BLaER1 treated with 17β-estradiol and CSF1 and Interleukin-3, amounts not matched to agents 10 nM and 100 nM (cell line): ENCODE data around the gene OCRL.
A peak's percentile ranks its signal among the peaks of the same experiment; 100 is the strongest.

Experiments
- H3K27ac ChIP-seq, 11 experiments: shearing (Covaris generic); formaldehyde crosslinking; 2 replicates each; pipeline ENCODE4 v1.8.1; 2022
- H3K27me3 ChIP-seq, 11 experiments: shearing (Covaris generic); formaldehyde crosslinking; 2 replicates each; pipeline ENCODE4 v1.8.1; 2022
- H3K36me3 ChIP-seq, 11 experiments: shearing (Covaris generic); formaldehyde crosslinking; 2 replicates each; pipeline ENCODE4 v1.8.1; 2022
- H3K4me1 ChIP-seq, 10 experiments: shearing (Covaris generic); formaldehyde crosslinking; 2 replicates each; pipeline ENCODE4 v1.8.1; 2022
- H3K4me2 ChIP-seq, 11 experiments: shearing (Covaris generic); formaldehyde crosslinking; 2 replicates each; pipeline ENCODE4 v1.8.1; 2022
- H3K4me3 ChIP-seq, 10 experiments: shearing (Covaris generic); formaldehyde crosslinking; 2 replicates each; pipeline ENCODE4 v1.8.1; 2022
- H3K9ac ChIP-seq, 11 experiments: shearing (Covaris generic); formaldehyde crosslinking; 2 replicates each; pipeline ENCODE4 v1.8.1; 2022
- H3K9me3 ChIP-seq, 11 experiments: shearing (Covaris generic); formaldehyde crosslinking; replicated peaks in 1 of 11; 2 replicates each; pipeline ENCODE4 v1.8.1; 2022
- H4K20me1 ChIP-seq, 11 experiments: shearing (Covaris generic); formaldehyde crosslinking; 2 replicates each; pipeline ENCODE4 v1.8.1; 2022
- Cebpa-rat ChIP-seq, 11 experiments: shearing (Covaris generic); IDR thresholded peaks; 2 replicates each; pipeline ENCODE4 v1.8.1; 2022

The OCRL gene

DNA sequence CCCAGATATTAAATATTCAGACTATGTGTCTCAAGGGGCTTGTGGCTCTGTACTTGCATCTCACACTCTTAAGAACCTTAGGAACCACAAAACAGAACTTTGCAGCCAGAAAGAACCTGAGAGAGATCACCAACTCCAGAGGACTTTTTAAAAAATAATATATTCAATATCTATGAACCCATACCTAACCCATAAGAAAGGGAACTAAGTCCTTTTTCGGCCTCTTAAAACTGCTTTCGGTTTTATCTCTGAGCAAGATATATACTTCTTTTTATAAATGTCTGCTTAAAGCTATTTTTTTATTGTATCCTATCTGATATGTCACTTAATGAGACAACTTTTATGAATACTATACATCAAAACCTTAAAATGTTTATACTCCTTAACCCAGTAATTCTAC lies 27.6 kb upstream of the OCRL start:
- Histone ChIP-seq H3K9me3 (no peaks in the 10 kb centered on the region), H3K4me1 (no peaks in the 10 kb centered on the region), H4K20me1 (no peaks in the 10 kb centered on the region), H3K9ac (no peak overlapping the region), H3K27ac (no peak overlapping the region), H3K4me2 (no peak overlapping the region), H3K27me3 (peaks cover 57 to 98% (median 82%) of the 10 kb centered on the region in 11 experiments), H3K4me3 (no peak overlapping the region), H3K36me3 (no peaks in the 10 kb centered on the region)
- TF ChIP-seq Cebpa-rat (IDR thresholded peaks at IDR 0.05) = no peak

DNA sequence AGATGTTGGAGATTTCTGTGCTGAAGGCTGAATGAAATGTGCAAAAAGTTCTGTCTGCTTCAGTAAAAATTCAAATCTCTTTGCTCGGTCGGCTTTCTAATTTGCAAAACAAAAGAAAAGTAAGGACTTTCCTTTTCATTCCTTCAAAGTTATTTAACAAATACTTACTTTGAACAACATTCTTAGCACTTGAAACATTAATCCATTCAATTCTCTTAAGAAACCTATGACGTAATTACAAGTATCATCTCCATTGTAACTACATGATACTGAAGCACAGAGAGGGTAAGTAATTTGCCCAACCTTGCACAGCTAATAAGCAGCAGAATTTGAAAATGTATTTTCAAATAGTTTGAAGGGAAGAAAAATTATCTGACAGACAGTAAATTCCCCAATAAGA lies 23.7 kb upstream of the OCRL start:
- no peak overlapping the region for H3K4me3 ChIP-seq
- no peaks in the 10 kb centered on the region for H4K20me1 ChIP-seq
- H3K4me1 ChIP-seq = no peaks in the 10 kb centered on the region
- no peak overlapping the region for H3K4me2 ChIP-seq
- H3K27me3 ChIP-seq = peaks cover 60 to 97% (median 85%) of the 10 kb centered on the region in 11 experiments
- no peaks in the 10 kb centered on the region for H3K36me3 ChIP-seq
- TF ChIP-seq Cebpa-rat (IDR thresholded peaks at IDR 0.05) = no peak
- H3K27ac ChIP-seq = no peak overlapping the region
- no peak overlapping the region for H3K9ac ChIP-seq
- H3K9me3 ChIP-seq = no peaks in the 10 kb centered on the region

DNA sequence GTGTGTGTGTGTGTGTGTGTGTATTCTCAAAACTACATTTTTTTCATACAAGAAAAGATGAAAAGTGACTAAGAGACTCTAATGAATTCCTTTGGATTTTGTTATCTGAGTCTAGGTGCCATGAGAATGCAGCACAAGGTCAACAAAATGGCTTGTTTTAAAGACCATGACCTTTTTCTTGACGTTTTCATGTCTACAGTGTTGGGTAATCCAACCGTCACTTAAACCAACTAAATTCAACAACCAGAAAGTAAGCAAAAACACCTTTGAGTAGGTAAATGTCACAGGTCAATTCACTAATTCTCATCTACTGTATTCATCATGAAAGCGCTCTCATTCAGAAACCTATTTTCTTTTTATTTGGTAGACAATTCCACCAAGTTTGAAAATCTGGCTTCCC lies 19.9 kb upstream of the OCRL start:
- H3K4me1 ChIP-seq = 0 out of 20 replicates have a peak, but pooled peaks cover 0 to 5% (median 0%) of the 10 kb centered on the region in 10 experiments
- no peaks in the 10 kb centered on the region for H4K20me1 ChIP-seq
- no peaks in the 10 kb centered on the region for H3K36me3 ChIP-seq
- H3K9me3 ChIP-seq = peaks cover 0 to 19% (median 8%) of the 10 kb centered on the region in 11 experiments; a peak in 13 of 22 replicates
- H3K27me3 ChIP-seq = peaks cover 57 to 87% (median 79%) of the 10 kb centered on the region in 11 experiments
- H3K9ac ChIP-seq = no peak overlapping the region
- H3K4me3 ChIP-seq = no peak overlapping the region
- no peak overlapping the region for H3K4me2 ChIP-seq
- no peak for TF ChIP-seq Cebpa-rat (IDR thresholded peaks at IDR 0.05)
- H3K27ac ChIP-seq = no peak overlapping the region

DNA sequence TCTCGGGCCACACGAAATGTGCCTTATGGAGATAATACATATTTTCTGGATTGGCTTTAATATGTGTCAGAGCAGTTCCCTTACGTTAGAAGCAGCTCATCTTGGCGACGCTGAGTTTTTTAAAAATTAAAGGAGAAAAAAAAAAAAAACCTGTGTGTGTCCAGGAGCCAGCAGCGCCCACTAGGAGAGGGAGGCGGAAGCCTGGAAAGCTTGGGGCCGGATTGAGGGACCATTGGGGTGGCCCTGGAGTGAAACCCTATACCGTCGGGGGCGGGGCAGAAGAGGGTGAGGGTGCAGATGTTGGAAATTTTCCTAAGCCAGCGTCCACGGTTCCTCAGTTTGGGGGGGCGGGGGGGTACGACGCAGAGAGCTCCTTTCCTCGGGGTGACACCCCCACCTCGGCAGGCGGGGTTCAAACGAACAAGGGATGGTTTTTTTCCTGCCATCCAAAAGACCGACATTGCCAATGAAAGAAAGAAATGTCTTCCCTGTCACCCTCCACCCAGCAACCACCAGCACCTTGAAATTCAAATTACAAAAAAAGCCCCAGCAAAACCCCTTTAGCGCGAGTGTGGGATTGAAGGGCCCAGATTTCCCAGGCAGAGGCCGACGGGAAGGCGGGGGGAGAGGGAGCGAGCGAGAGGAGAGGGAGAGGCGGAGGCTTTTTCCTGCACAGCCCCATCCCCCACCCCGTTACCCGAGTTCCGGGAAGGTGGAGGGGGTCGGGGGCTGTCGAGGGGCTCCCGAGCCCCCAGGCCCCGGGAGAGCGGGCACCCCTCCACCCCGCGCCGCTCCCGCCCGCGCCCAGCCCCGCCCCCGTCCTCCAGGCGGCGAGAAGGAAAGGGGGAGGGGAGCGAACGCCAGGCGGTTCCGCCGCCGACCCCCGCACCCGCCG lies 17.6 kb upstream of the OCRL start:
- Histone ChIP-seq H3K9me3 (peaks cover 0 to 19% (median 8%) of the 10 kb centered on the region in 11 experiments; a peak in 13 of 22 replicates), H3K27ac (no peak overlapping the region), H3K36me3 (no peaks in the 10 kb centered on the region), H3K4me3 (peak overlapping the region; percentile 46 to 70 (median 58)), H3K4me1 (0 out of 20 replicates have a peak, but pooled peaks cover 0 to 5% (median 0%) of the 10 kb centered on the region in 10 experiments), H3K9ac (peak overlapping the region in 9 of 11 experiments; percentile 23 to 56 (median 46); a peak in 8 of 22 replicates), H4K20me1 (no peaks in the 10 kb centered on the region), H3K27me3 (peaks cover 53 to 86% (median 71%) of the 10 kb centered on the region in 11 experiments), H3K4me2 (peak overlapping the region; percentile 45 to 62 (median 53); a peak in 20 of 22 replicates)
- TF ChIP-seq Cebpa-rat (IDR thresholded peaks at IDR 0.05) = no peak

DNA sequence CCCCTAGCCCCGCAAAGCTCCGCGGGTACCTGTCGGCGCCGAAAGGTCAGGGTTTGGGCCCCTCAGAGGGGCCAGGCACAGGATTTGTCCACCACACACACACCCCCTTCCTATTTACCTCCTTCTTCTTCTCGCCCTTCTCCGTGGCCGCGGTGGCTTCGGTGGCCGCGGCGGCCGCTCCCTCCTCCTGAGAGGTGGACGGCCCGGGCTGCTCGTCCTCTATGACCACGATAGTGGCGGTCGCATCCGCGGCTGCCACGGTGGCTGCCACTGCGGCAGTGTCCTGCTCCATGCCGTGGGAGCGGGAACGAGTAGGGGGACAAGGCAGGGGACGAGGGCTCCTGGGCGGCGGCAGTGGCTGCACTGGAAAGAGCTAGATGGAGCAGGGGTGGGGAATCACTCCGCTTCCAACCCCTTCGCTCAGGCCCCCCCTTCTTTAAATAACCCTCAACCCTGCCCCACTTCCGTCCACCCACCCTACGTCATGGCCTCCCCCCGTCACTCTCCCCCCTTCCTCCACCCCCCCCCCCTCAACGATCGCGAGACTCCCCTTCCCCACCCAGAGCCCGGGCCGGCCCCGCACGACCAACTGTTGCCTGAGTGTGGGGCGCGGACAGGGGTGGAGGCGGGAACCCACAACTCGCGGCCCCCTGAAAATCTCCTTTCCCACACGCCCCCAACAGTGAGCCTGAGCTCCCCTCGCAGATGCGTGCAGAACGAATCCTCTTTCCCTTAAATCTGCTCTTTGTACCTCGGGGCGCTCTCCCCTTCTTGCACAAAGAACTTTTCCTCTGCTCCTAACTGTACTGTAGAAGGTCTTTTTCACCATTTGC lies 16.8 kb upstream of the OCRL start, which contains the start of gene SMARCA1:
Gene SMARCA1, minus strand, starts transcription at position 412 of the 833 bp plus-strand sequence. Its CDS starts 120 bp downstream, at position 292.
- peak within 1 kb of the TSS in 9 of 11 experiments; percentile 23 to 56 (median 46); a peak in 8 of 22 replicates for H3K9ac ChIP-seq

DNA sequence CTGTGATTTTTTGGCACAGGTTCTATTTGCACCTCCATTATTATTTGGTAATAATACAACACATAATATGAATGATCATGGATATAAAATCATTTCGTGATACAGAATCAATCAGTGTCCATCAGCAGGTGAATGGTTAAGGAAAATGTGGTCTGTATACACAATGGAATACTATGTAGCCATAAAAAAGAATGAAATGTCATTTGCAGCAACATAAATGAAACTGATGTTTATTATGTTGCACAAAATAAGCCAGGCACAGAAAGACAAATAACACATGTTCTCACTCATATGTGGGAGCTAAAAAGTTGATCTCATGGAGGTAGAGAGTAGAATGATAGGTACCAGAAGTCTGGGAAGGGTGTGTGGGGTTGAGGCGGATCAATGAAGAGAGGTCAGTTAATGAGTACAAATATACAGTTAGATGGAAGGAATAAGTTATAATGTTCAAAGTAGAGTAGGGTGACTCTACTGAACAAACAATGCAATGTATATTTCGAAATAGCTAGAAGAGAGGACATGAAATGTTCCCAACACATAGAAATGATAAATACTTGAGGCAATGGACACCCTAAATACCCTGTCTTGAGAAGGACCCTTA lies 15.7 kb upstream of the OCRL start:
- H3K9ac ChIP-seq = no peak overlapping the region
- H3K4me1 ChIP-seq = 0 out of 20 replicates have a peak, but pooled peaks cover 0 to 5% (median 0%) of the 10 kb centered on the region in 10 experiments
- H3K4me3 ChIP-seq = no peak overlapping the region
- no peaks in the 10 kb centered on the region; a peak in 1 of 22 replicates for H4K20me1 ChIP-seq
- H3K27me3 ChIP-seq = peaks cover 44 to 88% (median 74%) of the 10 kb centered on the region in 11 experiments
- H3K27ac ChIP-seq = no peak overlapping the region
- peaks cover 0 to 19% (median 8%) of the 10 kb centered on the region in 11 experiments; a peak in 13 of 22 replicates for H3K9me3 ChIP-seq
- no peak for TF ChIP-seq Cebpa-rat (IDR thresholded peaks at IDR 0.05)
- H3K36me3 ChIP-seq = no peaks in the 10 kb centered on the region
- H3K4me2 ChIP-seq = no peak overlapping the region

More for the DNA sequence above, 16.8 kb upstream of the OCRL start, which contains the start of gene SMARCA1:
- Histone ChIP-seq H3K4me3 (peak within 1 kb of the TSS; percentile 46 to 70 (median 58)), H3K4me1 (0 out of 20 replicates have a peak, but pooled peaks cover 0 to 5% (median 0%) of the 10 kb centered on the region in 10 experiments), H3K27ac (no peak within 1 kb of the TSS), H3K4me2 (peak within 1 kb of the TSS; percentile 45 to 62 (median 53); a peak in 19 of 22 replicates), H3K27me3 (peaks cover 45 to 86% (median 73%) of the 10 kb centered on the region in 11 experiments), H3K36me3 (no peaks in the 10 kb centered on the region), H3K9me3 (peaks cover 0 to 19% (median 8%) of the 10 kb centered on the region in 11 experiments; a peak in 13 of 22 replicates), H4K20me1 (no peaks in the 10 kb centered on the region)
- TF ChIP-seq Cebpa-rat (IDR thresholded peaks at IDR 0.05) = no peak

DNA sequence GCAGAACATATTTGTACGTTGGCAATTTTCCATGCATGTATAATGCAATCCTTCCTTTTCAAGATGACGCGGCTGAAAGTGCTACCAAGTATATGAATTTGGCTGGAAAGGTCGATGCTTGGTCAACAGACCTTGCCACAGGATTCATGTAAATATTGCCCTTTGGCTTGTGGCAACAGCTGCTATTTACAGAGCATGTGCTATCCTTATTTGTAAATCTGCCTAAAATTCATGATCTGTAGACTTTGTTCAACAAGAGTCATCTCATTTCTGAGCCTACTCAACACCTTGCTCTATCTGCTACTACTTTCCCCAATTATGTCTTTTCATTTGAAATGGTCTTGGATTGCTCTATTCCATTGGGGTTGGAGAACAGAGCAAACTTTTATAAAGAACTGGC lies 14.9 kb upstream of the OCRL start:
- Histone ChIP-seq H3K9me3 (peaks cover 0 to 19% (median 8%) of the 10 kb centered on the region in 11 experiments; a peak in 13 of 22 replicates), H3K36me3 (no peaks in the 10 kb centered on the region), H3K4me3 (no peak overlapping the region), H3K4me2 (no peak overlapping the region), H4K20me1 (no peaks in the 10 kb centered on the region; a peak in 1 of 22 replicates), H3K9ac (no peak overlapping the region), H3K27me3 (peaks cover 45 to 88% (median 74%) of the 10 kb centered on the region in 11 experiments), H3K27ac (no peak overlapping the region), H3K4me1 (0 out of 20 replicates have a peak, but pooled peaks cover 0 to 5% (median 0%) of the 10 kb centered on the region in 10 experiments)
- TF ChIP-seq Cebpa-rat (IDR thresholded peaks at IDR 0.05) = no peak

DNA sequence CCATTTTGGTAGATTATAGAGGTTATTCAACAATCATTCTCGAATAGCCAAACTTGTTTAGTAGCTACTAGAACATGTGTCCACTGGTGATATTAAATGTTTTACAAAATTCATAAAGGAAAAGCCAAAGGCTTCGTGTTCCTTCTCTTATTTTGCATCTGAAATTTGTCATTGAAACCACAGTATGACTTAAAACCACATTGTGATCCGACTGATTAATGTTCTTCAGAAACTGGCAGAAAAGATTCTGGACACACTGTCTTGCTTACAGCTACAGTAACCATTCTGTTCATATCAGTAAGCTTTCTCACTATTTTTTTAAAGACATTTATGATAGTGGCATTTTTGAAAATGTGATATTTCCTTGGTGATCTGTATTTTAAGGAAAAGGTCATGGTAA lies 14.2 kb upstream of the OCRL start:
- no peak for TF ChIP-seq Cebpa-rat (IDR thresholded peaks at IDR 0.05)
- Histone ChIP-seq H3K4me3 (no peak overlapping the region), H3K4me2 (no peak overlapping the region), H3K9ac (no peak overlapping the region), H3K36me3 (no peaks in the 10 kb centered on the region), H3K4me1 (0 out of 20 replicates have a peak, but pooled peaks cover 0 to 5% (median 0%) of the 10 kb centered on the region in 10 experiments), H3K27ac (no peak overlapping the region), H3K9me3 (peaks cover 0 to 19% (median 8%) of the 10 kb centered on the region in 11 experiments; a peak in 13 of 22 replicates), H3K27me3 (peaks cover 45 to 88% (median 74%) of the 10 kb centered on the region in 11 experiments), H4K20me1 (no peaks in the 10 kb centered on the region; a peak in 1 of 22 replicates)
